Type B pancreatic cell (in vitro differentiated cells): Measurements from ENCODE around the gene MRPS14. TPM values are rescaled to one million over a fixed set of nuclear protein-coding genes. Genes with fewer than 3 reads are reported as not detected.

Source experiments
- DNase-seq: peaks from one replicate; pipeline ENCODE4 v3.0.0; 2021; ENCODE audit warnings: mixed read lengths; ENCODE audit not compliant: unreplicated experiment; ENCODE audit errors: extremely low spot score
- H3K27ac Mint-ChIP-seq: 2 replicates; pipeline ENCODE4 v1.8.0; 2021; ENCODE audit warnings: mild to moderate bottlenecking, mixed read lengths
- H3K27me3 Mint-ChIP-seq: 2 replicates; pipeline ENCODE4 v1.8.0; 2021; ENCODE audit warnings: mixed read lengths
- H3K36me3 Mint-ChIP-seq: 2 replicates; pipeline ENCODE4 v1.8.0; 2021; ENCODE audit warnings: mixed read lengths
- H3K4me1 Mint-ChIP-seq: one replicate; pipeline ENCODE4 v1.8.0; 2021; ENCODE audit warnings: mixed read lengths; ENCODE audit not compliant: unreplicated experiment
- H3K4me3 Mint-ChIP-seq: 2 replicates; pipeline ENCODE4 v1.8.0; 2021; ENCODE audit warnings: mild to moderate bottlenecking, mixed read lengths
- H3K9me3 Mint-ChIP-seq: 2 replicates; pipeline ENCODE4 v1.8.0; 2021; ENCODE audit warnings: mixed read lengths
- CTCF ChIP-seq: fragments of 200-600 bp; sonication (generic); conservative IDR thresholded peaks from 2 replicates; pipeline ENCODE4 v1.5.0; 2021; ENCODE audit warnings: antibody characterized with exemption, mild to moderate bottlenecking
- long read RNA-seq: library from polyadenylated mRNA; unstranded; transcript quantifications from one replicate; pipeline ENCODE4 v2.0.0, GENCODE V29; 2020
- total RNA-seq: library from RNA; stranded (reverse); gene quantifications from 2 replicates; pipeline ENCODE4 v1.2.1, GENCODE V29; 2021; ENCODE audit warnings: low replicate concordance

MRPS14 gene
- 32.0 and 35.7 TPM in 2 replicates for total RNA-seq
- long read RNA-seq, transcript MRPS14-202 (3 exons, 2,115 nt), result major isoform, 65 of 75 reads
- long read RNA-seq, transcript MRPS14-201 (3 exons, 910 nt), result minor isoform, 6 of 75 reads
- long read RNA-seq, partial matches to known transcripts, result 1 of 75 reads
- long read RNA-seq, other reads (novel, unspliced or antisense), result 3 of 75 reads

GRCh38 chr1:175023043-175023921 is at the start of gene MRPS14:
MRPS14 (minus strand) TSS chr1:175023425; CDS start chr1:175023408, 17 bp downstream.
- peak within 1 kb of the TSS; percentile 93 for H3K27ac Mint-ChIP-seq
- peaks cover 13% of the 10 kb centered on the region for H3K4me1 Mint-ChIP-seq
- no peaks in the 10 kb centered on the region for H3K27me3 Mint-ChIP-seq
- H3K36me3 Mint-ChIP-seq, result peaks cover 3% of the 10 kb centered on the region
- DNase-seq, result peak; percentile 97
- no peak for TF ChIP-seq CTCF
- H3K9me3 Mint-ChIP-seq, result peaks cover 5% of the 10 kb centered on the region
- peak within 1 kb of the TSS; percentile 96 for H3K4me3 Mint-ChIP-seq

GRCh38 chr1:175072099-175072951 is 49.1 kb upstream of the MRPS14 start:
- Mint-ChIP-seq H3K4me3 (peak overlapping the region; percentile 69), H3K9me3 (no peaks in the 10 kb centered on the region), H3K4me1 (peaks cover 13% of the 10 kb centered on the region), H3K36me3 (no peaks in the 10 kb centered on the region), H3K27ac (peak overlapping the region; percentile 58), H3K27me3 (peaks cover 15% of the 10 kb centered on the region)
- TF ChIP-seq CTCF, result no peak
- no peak for DNase-seq

- Mint-ChIP-seq H3K36me3 (no peaks in the 10 kb centered on the region), H3K9me3 (no peaks in the 10 kb centered on the region), H3K4me3 (peak overlapping the region; percentile 69), H3K27me3 (peaks cover 14% of the 10 kb centered on the region), H3K4me1 (peaks cover 13% of the 10 kb centered on the region), H3K27ac (no peak overlapping the region)
- no peak for TF ChIP-seq CTCF
- no peak for DNase-seq
Observed at GRCh38 chr1:175071276-175071943, 48.2 kb upstream of the MRPS14 start.

GRCh38 chr1:175070818-175071217 is 47.6 kb upstream of the MRPS14 start:
- Mint-ChIP-seq H3K9me3 (no peaks in the 10 kb centered on the region), H3K27me3 (peaks cover 14% of the 10 kb centered on the region), H3K4me1 (peaks cover 13% of the 10 kb centered on the region), H3K27ac (no peak overlapping the region), H3K4me3 (no peak overlapping the region), H3K36me3 (no peaks in the 10 kb centered on the region)
- TF ChIP-seq CTCF, result no peak
- DNase-seq, result no peak
